ENCODE results near the gene SORCS2. TPM values are rescaled to one million over a fixed set of nuclear protein-coding genes. Genes with fewer than 3 reads are reported as not detected.
A peak's percentile ranks its signal among the peaks of the same experiment; 100 is the strongest.

The SORCS2 gene
- total RNA-seq, 6 experiments from 2014 or later = 0.18 to 6.2 (median 3.1) TPM

- intact Hi-C loops (cut with DNase I) = no loop called here
- peaks cover 0 to 49% (median 9%) of the 10 kb centered on the region in 4 donors for H3K4me1 ChIP-seq
- TF ChIP-seq POLR2A (IDR thresholded peaks at IDR 0.05) = no peak
- TF ChIP-seq CTCF (IDR thresholded peaks at IDR 0.05) = no peak
- H3K36me3 ChIP-seq = no peaks in the 10 kb centered on the region
- ATAC-seq (no peak), DNase-seq (no peak)
- no peak overlapping the region for H3K4me3 ChIP-seq
- no peaks in the 10 kb centered on the region for H3K27me3 ChIP-seq
- WGBS (ENCODE audit: insufficient coverage, low coverage, low lambda C conversion rate, missing lambda C conversion rate) = 96% methylated on average over 8 of the region's 21 CpGs
- H3K9me3 ChIP-seq = no peaks in the 10 kb centered on the region
- H3K27ac ChIP-seq = peak overlapping the region in 2 of 3 donors; percentile 19 to 62
Measured at GRCh38 chr4:7208509-7209451, 16.4 kb downstream of the SORCS2 start.

- ATAC-seq = peak; percentile 67 to 89 (median 80)
- intact Hi-C loops (cut with DNase I) = no loop called here
- no peak overlapping the region for H3K4me3 ChIP-seq
Measured at GRCh38 chr4:7209699-7210098, 17.4 kb downstream of the SORCS2 start.

GRCh38 chr4:7210824-7211223 is 18.5 kb downstream of the SORCS2 start:
- no peak for DNase-seq
- ATAC-seq = no peak
- Histone ChIP-seq H3K4me3 (no peak overlapping the region), H3K27ac (no peak overlapping the region), H3K36me3 (no peaks in the 10 kb centered on the region), H3K9me3 (no peaks in the 10 kb centered on the region), H3K27me3 (no peaks in the 10 kb centered on the region), H3K4me1 (peaks cover 0 to 49% (median 9%) of the 10 kb centered on the region in 4 donors)
- TF ChIP-seq POLR2A (IDR thresholded peaks at IDR 0.05) (no peak), CTCF (IDR thresholded peaks at IDR 0.05) (no peak)
- intact Hi-C loops (cut with DNase I) = no loop called here
- WGBS (ENCODE audit: insufficient coverage, low coverage, low lambda C conversion rate, missing lambda C conversion rate) = 100% methylated on average over 3 of the region's 4 CpGs

More at GRCh38 chr4:7209699-7210098, 17.4 kb downstream of the SORCS2 start:
- peaks cover 0 to 49% (median 9%) of the 10 kb centered on the region in 4 donors for H3K4me1 ChIP-seq
- H3K9me3 ChIP-seq = no peaks in the 10 kb centered on the region
- peak overlapping the region in 2 of 3 donors; percentile 19 to 62 for H3K27ac ChIP-seq
- TF ChIP-seq POLR2A (IDR thresholded peaks at IDR 0.05) = no peak
- TF ChIP-seq CTCF (IDR thresholded peaks at IDR 0.05) = no peak
- WGBS (ENCODE audit: insufficient coverage, low coverage, low lambda C conversion rate, missing lambda C conversion rate) = 37% methylated on average over 8 of the region's 9 CpGs
- no peaks in the 10 kb centered on the region for H3K27me3 ChIP-seq
- DNase-seq = peak; percentile 85 to 90 (median 88)
- no peaks in the 10 kb centered on the region for H3K36me3 ChIP-seq

- no peak for TF ChIP-seq CTCF (IDR thresholded peaks at IDR 0.05)
- TF ChIP-seq POLR2A (IDR thresholded peaks at IDR 0.05) = no peak
- Histone ChIP-seq H3K9me3 (no peaks in the 10 kb centered on the region), H3K27ac (peak overlapping the region in 1 of 3 donors; percentile 59), H3K36me3 (no peaks in the 10 kb centered on the region), H3K4me1 (peaks cover 0 to 48% (median 9%) of the 10 kb centered on the region in 4 donors), H3K27me3 (no peaks in the 10 kb centered on the region), H3K4me3 (no peak overlapping the region)
- intact Hi-C loops (cut with DNase I) = no loop called here
- 61% methylated on average over 5 of the region's 6 CpGs for WGBS (ENCODE audit: insufficient coverage, low coverage, low lambda C conversion rate, missing lambda C conversion rate)
- peak in 1 of 3 donors; percentile 56 for DNase-seq
- ATAC-seq = peak; percentile 35 to 57 (median 52)
Measured at GRCh38 chr4:7212101-7212674, 19.9 kb downstream of the SORCS2 start.

Data from right lobe of liver (tissue), 6 donors.